SK-N-SH (cell line): ENCODE data around the gene ARL6IP5. TPM values are rescaled to one million over a fixed set of nuclear protein-coding genes. Genes with fewer than 3 reads are reported as not detected.

Source experiments
- CTCF ChIA-PET: fragments of 300-600, 350-600 bp; formaldehyde crosslinking; extraction: SDS; loops from one replicate; lab custom pipeline; 2021; lab: Yijun Ruan, JAX
- POLR2A ChIA-PET: fragments of 350-600 bp; sonication (Branson Sonifier 250); formaldehyde crosslinking; extraction: SDS; loops from one replicate; lab custom pipeline; 2020; ENCODE audit warnings: antibody characterized with exemption, inconsistent platforms; lab: Yijun Ruan, JAX
- DNase-seq: peaks from one replicate; pipeline ENCODE4 v3.0.0; 2012
- H2AFZ ChIP-seq: fragments of 200-600 bp; sonication (generic); 2 replicates; pipeline ENCODE4 v1.8.1; 2016; ENCODE audit warnings: antibody characterized with exemption, mild to moderate bottlenecking, low read depth
- H3F3A ChIP-seq: fragments of 200-600 bp; sonication (generic); replicated peaks from 2 replicates; pipeline ENCODE3; 2016; ENCODE audit warnings: antibody characterized with exemption, mild to moderate bottlenecking; ENCODE audit not compliant: insufficient read depth
- H3K27ac ChIP-seq, 2 experiments: fragments of 200-500 bp in 1 of 2; fragments of 200-600 bp in 1 of 2; sonication (Bioruptor generic) in 1 of 2; sonication (generic), shearing (Covaris generic) in 1 of 2; 2 replicates each; pipeline versions ENCODE4 v1.5.1 to v1.6.1; 2014 to 2016; ENCODE audit warnings: low read depth in 2 of 2, inconsistent platforms in 1 of 2, low read length in 1 of 2, mild to moderate bottlenecking in 1 of 2, mixed read lengths in 1 of 2
- H3K27me3 ChIP-seq: fragments of 200-600 bp; sonication (generic), shearing (Covaris generic); 2 replicates; pipeline ENCODE4 v1.6.1; 2016; ENCODE audit warnings: mixed run types; ENCODE audit not compliant: insufficient read depth
- H3K36me3 ChIP-seq, 2 experiments: fragments of 200-500 bp in 1 of 2; fragments of 200-600 bp in 1 of 2; sonication (Bioruptor generic) in 1 of 2; sonication (generic) in 1 of 2; replicated peaks in 1 of 2; 2 replicates each; pipeline versions ENCODE3 to v1.5.1; 2014 to 2016; ENCODE audit warnings: low read length in 1 of 2, mild to moderate bottlenecking in 1 of 2; ENCODE audit not compliant: insufficient read depth in 2 of 2, control insufficient read depth in 1 of 2
- H3K4me1 ChIP-seq, 2 experiments: fragments of 200-500 bp in 1 of 2; fragments of 200-600 bp in 1 of 2; sonication (Bioruptor generic) in 1 of 2; sonication (generic), shearing (Covaris generic) in 1 of 2; 2 replicates each; pipeline versions ENCODE4 v1.5.1 to v1.6.1; 2014 to 2016; ENCODE audit warnings: low read depth in 1 of 2, low read length in 1 of 2, mixed run types in 1 of 2; ENCODE audit not compliant: insufficient read depth in 2 of 2, control insufficient read depth in 1 of 2
- H3K4me2 ChIP-seq: fragments of 200-600 bp; sonication (generic), shearing (Covaris generic); 2 replicates; pipeline ENCODE4 v1.6.1; 2017; ENCODE audit warnings: mixed run types
- H3K4me3 ChIP-seq, 2 experiments: fragments of 200-500 bp in 1 of 2; fragments of 200-600 bp in 1 of 2; sonication (Bioruptor generic) in 1 of 2; sonication (generic), shearing (Covaris generic) in 1 of 2; 2 replicates each; pipeline versions ENCODE4 v1.5.1 to v1.8.1; 2014 to 2016; ENCODE audit warnings: low read depth in 2 of 2, inconsistent platforms in 1 of 2, low read length in 1 of 2, mild to moderate bottlenecking in 1 of 2, mixed read lengths in 1 of 2, moderate library complexity in 1 of 2
- H3K79me2 ChIP-seq: fragments of 200-600 bp; sonication (generic); 2 replicates; pipeline ENCODE4 v1.8.1; 2017; ENCODE audit warnings: mild to moderate bottlenecking; ENCODE audit not compliant: insufficient read depth
- H3K9ac ChIP-seq: fragments of 200-600 bp; sonication (generic); 2 replicates; pipeline ENCODE4 v1.6.1; 2017; ENCODE audit warnings: mixed run types
- H3K9me2 ChIP-seq: fragments of 200-600 bp; sonication (generic); 2 replicates; pipeline ENCODE4 v1.6.1; 2017; ENCODE audit warnings: mixed run types
- H3K9me3 ChIP-seq: fragments of 200-600 bp; sonication (generic); 2 replicates; pipeline ENCODE4 v1.6.1; 2017; ENCODE audit warnings: mixed run types, mild to moderate bottlenecking, moderate library complexity
- H4K20me1 ChIP-seq: fragments of 200-600 bp; sonication (generic); 2 replicates; pipeline ENCODE4 v1.6.1; 2017; ENCODE audit warnings: mild to moderate bottlenecking, mixed run types; ENCODE audit not compliant: insufficient read depth
- CHD2 ChIP-seq: fragments of 150-350 bp; IDR thresholded peaks from 2 replicates; pipeline ENCODE4 v1.6.1; 2018; ENCODE audit warnings: low read length; ENCODE audit not compliant: partially characterized antibody
- ELF1 ChIP-seq: IDR thresholded peaks from 2 replicates; pipeline ENCODE4 v1.4.0; 2012
- EP300 ChIP-seq, 2 experiments: IDR thresholded peaks; 2 replicates each; pipeline versions ENCODE4 v1.4.0 to v1.6.1; 2012; ENCODE audit warnings: borderline replicate concordance in 1 of 2, low read depth in 1 of 2, low read length in 1 of 2
- FOSL2 ChIP-seq: IDR thresholded peaks from 2 replicates; pipeline ENCODE4 v1.4.0; 2012; ENCODE audit warnings: low read depth, mild to moderate bottlenecking, moderate library complexity, borderline replicate concordance
- FOXM1 ChIP-seq: IDR thresholded peaks from 2 replicates; pipeline ENCODE4 v1.4.0; 2012; ENCODE audit warnings: low read depth, mild to moderate bottlenecking
- JUND ChIP-seq: IDR thresholded peaks from 2 replicates; pipeline ENCODE4 v1.4.0; 2012
- NFIC ChIP-seq: IDR thresholded peaks from 2 replicates; pipeline ENCODE4 v1.4.0; 2012; ENCODE audit warnings: borderline replicate concordance
- POLR2AphosphoS5 ChIP-seq: IDR thresholded peaks from 2 replicates; pipeline ENCODE4 v1.6.1; 2012; ENCODE audit warnings: low read depth, low read length
- RXRA ChIP-seq: IDR thresholded peaks from 2 replicates; pipeline ENCODE4 v1.4.0; 2012; ENCODE audit warnings: low read depth, mild to moderate bottlenecking, borderline replicate concordance
- SIN3A ChIP-seq: IDR thresholded peaks from 2 replicates; pipeline ENCODE4 v1.6.1; 2012; ENCODE audit warnings: low read depth, mild to moderate bottlenecking, low read length, moderate library complexity, borderline replicate concordance
- TAF1 ChIP-seq: IDR thresholded peaks from 2 replicates; pipeline ENCODE4 v1.6.1; 2012; ENCODE audit warnings: low read depth, mild to moderate bottlenecking, low read length, moderate library complexity, borderline replicate concordance
- TCF12 ChIP-seq: IDR thresholded peaks from 2 replicates; pipeline ENCODE4 v1.4.0; 2012
- TEAD4 ChIP-seq: IDR thresholded peaks from 2 replicates; pipeline ENCODE4 v1.4.0; 2012; ENCODE audit warnings: mild to moderate bottlenecking, borderline replicate concordance; ENCODE audit not compliant: insufficient read depth
- YY1 ChIP-seq: IDR thresholded peaks from 2 replicates; pipeline ENCODE4 v1.4.0; 2012; ENCODE audit warnings: low read depth, mild to moderate bottlenecking
- polyA plus RNA-seq, 3 experiments: library from polyadenylated mRNA; depleted of rRNA; stranded (reverse); fragments of >200 nt; gene quantifications; 2 replicates each; pipeline ENCODE4 v1.2.3, GENCODE V29; 2012
- TF ChIP-seq, protein P1 (sequence below): IDR thresholded peaks from 2 replicates; pipeline ENCODE4; 2012
- TF ChIP-seq, protein P2 (sequence below): IDR thresholded peaks from 2 replicates; pipeline ENCODE4 v1.4.0; 2012; ENCODE audit warnings: low read depth
- TF ChIP-seq, protein P3 (sequence below): fragments of 150-350 bp; IDR thresholded peaks from 2 replicates; pipeline ENCODE4 v1.6.1; 2016; ENCODE audit warnings: mild to moderate bottlenecking, low read depth, low read length

Gene ARL6IP5
- polyA plus RNA-seq, 1 of the 3 experiments (the other 2 are of a cell fraction) = 64.6 TPM

DNA sequence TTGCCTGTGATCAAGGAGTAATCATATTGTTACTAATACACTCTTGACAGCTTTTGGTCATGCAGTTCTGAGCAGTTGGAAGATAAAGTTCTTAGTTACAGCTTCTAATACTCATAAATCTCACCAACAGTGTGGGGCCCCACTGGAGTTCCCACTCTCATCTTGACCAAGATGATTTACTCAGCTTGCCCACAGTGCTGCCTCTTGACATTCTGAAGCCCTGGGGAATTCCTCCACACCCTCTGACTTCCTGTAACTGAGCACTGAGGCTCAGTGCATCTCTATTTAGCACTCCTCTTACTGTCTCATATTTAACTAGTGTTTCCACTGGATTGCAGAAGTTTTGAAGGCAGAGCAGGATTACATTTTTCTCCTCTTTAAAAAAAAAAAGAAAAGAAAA, 1.9 kb upstream of the ARL6IP5 start:
- H3K4me1 ChIP-seq = peaks cover 40 to 41% of the 10 kb centered on the region in 2 experiments
- ChIA-PET POLR2A (no interaction called here), CTCF (interaction anchor here (1.7 kb wide), 1 partner anchor 38 kb away, joined by 3 read pairs; no protein-coding TSS in a partner anchor)
- H3K79me2 ChIP-seq = peaks cover 52% of the 10 kb centered on the region
- peak overlapping the region; percentile 69; the same call in 1 of the 2 replicates for H2AFZ ChIP-seq
- H3K9ac ChIP-seq = peak overlapping the region; percentile 86; the same call in 1 of the 2 replicates
- peak overlapping the region; percentile 81 to 94 for H3K27ac ChIP-seq
- no peaks in the 10 kb centered on the region; the same call in 1 of the 2 replicates for H4K20me1 ChIP-seq
- peaks cover 43% of the 10 kb centered on the region for H3F3A ChIP-seq
- H3K36me3 ChIP-seq = no peaks in the 10 kb centered on the region
- H3K4me2 ChIP-seq = peak overlapping the region; percentile 72
- DNase-seq = no peak
- H3K9me2 ChIP-seq = no peaks in the 10 kb centered on the region
- H3K9me3 ChIP-seq = no peaks in the 10 kb centered on the region
- H3K4me3 ChIP-seq = no peak overlapping the region; a peak in 1 of 4 replicates
- TF ChIP-seq FOSL2 (peak; percentile 19; the same call in 1 of the 2 replicates), TAF1 (peak; percentile 32; the same call in 1 of the 2 replicates), TEAD4 (0 out of 2 replicates have a peak, but pooled peaks have one; percentile 25), YY1 (no peak), FOXM1 (no peak), JUND (peak; percentile 41), SIN3A (0 out of 2 replicates have a peak, but pooled peaks have one; percentile 35), CHD2 (no peak), NFIC (peak; percentile 35; the same call in 1 of the 2 replicates), TCF12 (peak; percentile 49; the same call in 1 of the 2 replicates), ELF1 (peak; percentile 53), EP300 (IDR thresholded peaks at IDR 0.05; ENCODE audit: borderline replicate concordance in 1 of 2, low read depth in 1 of 2, low read length in 1 of 2) (peak in 1 of 2 experiments; percentile 40; a peak in 1 of 4 replicates), POLR2AphosphoS5 (no peak), RXRA (peak; percentile 58; the same call in 1 of the 2 replicates)
- TF ChIP-seq, protein P1, sequence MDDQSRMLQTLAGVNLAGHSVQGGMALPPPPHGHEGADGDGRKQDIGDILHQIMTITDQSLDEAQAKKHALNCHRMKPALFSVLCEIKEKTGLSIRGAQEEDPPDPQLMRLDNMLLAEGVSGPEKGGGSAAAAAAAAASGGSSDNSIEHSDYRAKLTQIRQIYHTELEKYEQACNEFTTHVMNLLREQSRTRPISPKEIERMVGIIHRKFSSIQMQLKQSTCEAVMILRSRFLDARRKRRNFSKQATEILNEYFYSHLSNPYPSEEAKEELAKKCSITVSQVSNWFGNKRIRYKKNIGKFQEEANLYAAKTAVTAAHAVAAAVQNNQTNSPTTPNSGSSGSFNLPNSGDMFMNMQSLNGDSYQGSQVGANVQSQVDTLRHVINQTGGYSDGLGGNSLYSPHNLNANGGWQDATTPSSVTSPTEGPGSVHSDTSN = peak; percentile 77
- TF ChIP-seq, protein P2, sequence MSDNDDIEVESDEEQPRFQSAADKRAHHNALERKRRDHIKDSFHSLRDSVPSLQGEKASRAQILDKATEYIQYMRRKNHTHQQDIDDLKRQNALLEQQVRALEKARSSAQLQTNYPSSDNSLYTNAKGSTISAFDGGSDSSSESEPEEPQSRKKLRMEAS = 0 out of 2 replicates have a peak, but pooled peaks have one; percentile 46
- TF ChIP-seq, protein P3, sequence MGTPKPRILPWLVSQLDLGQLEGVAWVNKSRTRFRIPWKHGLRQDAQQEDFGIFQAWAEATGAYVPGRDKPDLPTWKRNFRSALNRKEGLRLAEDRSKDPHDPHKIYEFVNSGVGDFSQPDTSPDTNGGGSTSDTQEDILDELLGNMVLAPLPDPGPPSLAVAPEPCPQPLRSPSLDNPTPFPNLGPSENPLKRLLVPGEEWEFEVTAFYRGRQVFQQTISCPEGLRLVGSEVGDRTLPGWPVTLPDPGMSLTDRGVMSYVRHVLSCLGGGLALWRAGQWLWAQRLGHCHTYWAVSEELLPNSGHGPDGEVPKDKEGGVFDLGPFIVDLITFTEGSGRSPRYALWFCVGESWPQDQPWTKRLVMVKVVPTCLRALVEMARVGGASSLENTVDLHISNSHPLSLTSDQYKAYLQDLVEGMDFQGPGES = no peak
- H3K27me3 ChIP-seq = no peaks in the 10 kb centered on the region
